MCF 10A (cell line): ENCODE data around the gene SLC25A53. TPM values are rescaled to one million over a fixed set of nuclear protein-coding genes. Genes with fewer than 3 reads are reported as not detected.
A peak's percentile ranks its signal among the peaks of the same experiment; 100 is the strongest.

Experiments
- BruUV-seq: library from RNA; stranded (reverse); fragments of 400-500 nt; replicated peaks from 2 replicates; lab custom pipeline; 2021; lab: Mats Ljungman, UMichigan
- CTCF ChIA-PET: fragments of 300-600 bp; sonication (Branson Sonifier 250); formaldehyde crosslinking; extraction: SDS; loops from one replicate; lab custom pipeline; 2021; ENCODE audit warnings: antibody characterized with exemption, inconsistent platforms; lab: Yijun Ruan, JAX
- POLR2A ChIA-PET: fragments of 300-600, 350-650 bp; sonication (Branson Sonifier 250); formaldehyde crosslinking; extraction: SDS; loops from one replicate; lab custom pipeline; 2020; ENCODE audit warnings: antibody characterized with exemption, inconsistent platforms; lab: Yijun Ruan, JAX
- DNase-seq: peaks from one replicate; pipeline ENCODE4 v3.0.0-alpha.2; 2018; ENCODE audit not compliant: unreplicated experiment
- H3K27ac Mint-ChIP-seq: one replicate; pipeline ENCODE4 v1.8.0; 2022; ENCODE audit warnings: mild to moderate bottlenecking, low read depth, mixed read lengths; ENCODE audit not compliant: unreplicated experiment
- H3K27me3 Mint-ChIP-seq: one replicate; pipeline ENCODE4 v1.8.0; 2022; ENCODE audit warnings: mixed read lengths; ENCODE audit not compliant: insufficient read depth, unreplicated experiment
- H3K36me3 Mint-ChIP-seq: one replicate; pipeline ENCODE4 v1.8.0; 2022; ENCODE audit warnings: mild to moderate bottlenecking, moderate library complexity, mixed read lengths; ENCODE audit not compliant: insufficient read depth, unreplicated experiment
- H3K4me1 Mint-ChIP-seq: one replicate; pipeline ENCODE4 v1.8.0; 2022; ENCODE audit warnings: mixed read lengths; ENCODE audit not compliant: insufficient read depth, unreplicated experiment
- H3K4me3 Mint-ChIP-seq: one replicate; pipeline ENCODE4 v1.8.0; 2022; ENCODE audit warnings: mild to moderate bottlenecking, moderate library complexity, mixed read lengths; ENCODE audit not compliant: unreplicated experiment
- H3K9me3 Mint-ChIP-seq: one replicate; pipeline ENCODE4 v1.8.0; 2022; ENCODE audit warnings: mixed read lengths; ENCODE audit not compliant: unreplicated experiment
- intact Hi-C: fragments of 100-400 bp; cut with micrococcal nuclease; formaldehyde crosslinking; loops from 2 replicates; pipeline ENCODE4 v1.14.1; 2022
- total RNA-seq: library from RNA; stranded (reverse); gene quantifications from 2 replicates; pipeline ENCODE4 v1.2.3, GENCODE V29; 2022
- TF ChIP-seq, protein P1 (sequence below): fragments of 200-600 bp; IDR thresholded peaks from one replicate; pipeline ENCODE4 v1.8.0; 2022; ENCODE audit warnings: antibody characterized with exemption, mild to moderate bottlenecking; ENCODE audit not compliant: unreplicated experiment

The SLC25A53 gene
- total RNA-seq, 1 experiment from 2014 or later: 3.2 TPM

DNA sequence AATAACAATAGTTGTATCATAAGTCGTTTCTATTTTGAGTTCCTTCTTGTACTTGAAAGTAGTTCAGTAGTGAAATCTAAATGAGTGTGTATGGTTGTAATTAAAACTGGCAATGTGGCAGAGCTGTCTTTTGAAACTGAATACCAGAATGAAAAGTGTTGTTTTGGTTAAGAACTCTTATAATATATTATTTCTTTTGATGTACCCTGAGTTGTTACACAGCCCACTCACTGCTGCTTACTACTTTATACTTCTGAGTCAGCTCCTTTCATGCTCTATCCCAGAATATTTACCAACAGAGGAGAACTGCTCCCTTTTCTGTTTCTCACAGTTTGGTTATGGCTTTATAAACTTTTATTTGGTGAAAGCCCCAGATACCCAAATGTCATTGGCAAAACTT, 38.2 kb upstream of the SLC25A53 start:
- H3K36me3 Mint-ChIP-seq: peaks cover 26% of the 10 kb centered on the region
- TF ChIP-seq, protein P1, sequence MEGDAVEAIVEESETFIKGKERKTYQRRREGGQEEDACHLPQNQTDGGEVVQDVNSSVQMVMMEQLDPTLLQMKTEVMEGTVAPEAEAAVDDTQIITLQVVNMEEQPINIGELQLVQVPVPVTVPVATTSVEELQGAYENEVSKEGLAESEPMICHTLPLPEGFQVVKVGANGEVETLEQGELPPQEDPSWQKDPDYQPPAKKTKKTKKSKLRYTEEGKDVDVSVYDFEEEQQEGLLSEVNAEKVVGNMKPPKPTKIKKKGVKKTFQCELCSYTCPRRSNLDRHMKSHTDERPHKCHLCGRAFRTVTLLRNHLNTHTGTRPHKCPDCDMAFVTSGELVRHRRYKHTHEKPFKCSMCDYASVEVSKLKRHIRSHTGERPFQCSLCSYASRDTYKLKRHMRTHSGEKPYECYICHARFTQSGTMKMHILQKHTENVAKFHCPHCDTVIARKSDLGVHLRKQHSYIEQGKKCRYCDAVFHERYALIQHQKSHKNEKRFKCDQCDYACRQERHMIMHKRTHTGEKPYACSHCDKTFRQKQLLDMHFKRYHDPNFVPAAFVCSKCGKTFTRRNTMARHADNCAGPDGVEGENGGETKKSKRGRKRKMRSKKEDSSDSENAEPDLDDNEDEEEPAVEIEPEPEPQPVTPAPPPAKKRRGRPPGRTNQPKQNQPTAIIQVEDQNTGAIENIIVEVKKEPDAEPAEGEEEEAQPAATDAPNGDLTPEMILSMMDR: no peak
- no peaks in the 10 kb centered on the region for H3K9me3 Mint-ChIP-seq
- intact Hi-C loops: loop anchor here (2.0 to 5.0 kb wide), 2 partner anchors 76 to 147 kb away; no protein-coding TSS in a partner anchor
- BruUV-seq: no TSS peak
- H3K4me3 Mint-ChIP-seq: no peak overlapping the region
- ChIA-PET CTCF (interaction anchor here (0.6 to 2.3 kb wide), 17 partner anchors 10 to 997 kb away, joined by 3 to 22 read pairs (median 4); no protein-coding TSS in a partner anchor), POLR2A (no interaction called here)
- peaks cover 16% of the 10 kb centered on the region for H3K27me3 Mint-ChIP-seq
- H3K27ac Mint-ChIP-seq: no peak overlapping the region
- DNase-seq: no peak
- H3K4me1 Mint-ChIP-seq: no peaks in the 10 kb centered on the region

DNA sequence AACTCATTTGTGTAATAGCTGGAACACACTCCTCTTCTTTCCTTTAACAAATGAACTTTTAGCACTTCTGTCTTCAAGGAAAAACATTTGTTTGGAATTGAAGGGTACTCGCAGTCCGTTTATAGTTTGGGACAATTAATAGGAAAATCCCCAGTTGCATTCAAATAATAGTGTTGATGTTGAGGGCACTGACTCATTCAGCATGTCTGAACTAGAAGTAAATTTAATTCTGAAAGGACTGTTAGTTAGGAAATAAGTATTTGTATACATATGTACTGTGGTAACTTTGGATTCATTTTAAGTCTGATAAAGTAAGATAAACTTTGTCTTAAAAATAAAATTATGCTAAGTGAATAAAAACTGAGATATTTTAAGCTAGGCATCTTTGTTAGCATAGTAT, 36.7 kb upstream of the SLC25A53 start:
- intact Hi-C loops: no loop called here
- POLR2A ChIA-PET: interaction anchor here (1.1 to 1.2 kb wide), 2 partner anchors 26 to 27 kb away, joined by 4 to 6 read pairs; partner anchors contain the start of gene FAM199X
- no TSS peak for BruUV-seq
- Mint-ChIP-seq H3K4me1 (no peaks in the 10 kb centered on the region), H3K36me3 (peaks cover 37% of the 10 kb centered on the region), H3K9me3 (no peaks in the 10 kb centered on the region), H3K4me3 (no peak overlapping the region), H3K27me3 (peaks cover 28% of the 10 kb centered on the region), H3K27ac (no peak overlapping the region)
- peak; percentile 4 for DNase-seq
- TF ChIP-seq, protein P1: no peak
- CTCF ChIA-PET: interaction anchor here (0.6 kb wide), 1 partner anchor 12 kb away, joined by 3 read pairs; no protein-coding TSS in a partner anchor

DNA sequence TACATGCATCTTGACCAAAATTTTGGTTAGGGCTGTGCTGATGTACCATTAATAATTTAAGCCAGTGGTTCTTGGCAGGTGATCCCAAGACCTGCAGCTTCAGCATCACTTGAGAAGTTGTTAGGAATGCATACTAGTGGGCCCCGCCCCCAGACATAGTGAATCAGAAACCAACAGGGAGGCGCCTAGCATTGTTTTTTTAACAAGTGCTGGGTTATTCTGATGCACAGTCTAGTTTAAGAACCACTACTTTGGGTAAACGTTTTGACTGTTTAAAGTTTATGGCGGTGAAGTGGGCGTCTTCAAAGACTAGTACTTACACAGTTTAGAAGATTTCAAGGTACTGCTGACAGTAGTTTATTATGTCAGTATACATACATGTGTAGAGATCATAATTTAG, 33.0 kb upstream of the SLC25A53 start:
- TF ChIP-seq, protein P1: no peak
- Mint-ChIP-seq H3K27ac (no peak overlapping the region), H3K4me3 (no peak overlapping the region), H3K27me3 (peaks cover 28% of the 10 kb centered on the region), H3K9me3 (no peaks in the 10 kb centered on the region), H3K4me1 (no peaks in the 10 kb centered on the region), H3K36me3 (peaks cover 37% of the 10 kb centered on the region)
- DNase-seq: no peak
- POLR2A ChIA-PET: no interaction called here
- CTCF ChIA-PET: no interaction called here
- intact Hi-C loops: no loop called here
- BruUV-seq: no TSS peak

DNA sequence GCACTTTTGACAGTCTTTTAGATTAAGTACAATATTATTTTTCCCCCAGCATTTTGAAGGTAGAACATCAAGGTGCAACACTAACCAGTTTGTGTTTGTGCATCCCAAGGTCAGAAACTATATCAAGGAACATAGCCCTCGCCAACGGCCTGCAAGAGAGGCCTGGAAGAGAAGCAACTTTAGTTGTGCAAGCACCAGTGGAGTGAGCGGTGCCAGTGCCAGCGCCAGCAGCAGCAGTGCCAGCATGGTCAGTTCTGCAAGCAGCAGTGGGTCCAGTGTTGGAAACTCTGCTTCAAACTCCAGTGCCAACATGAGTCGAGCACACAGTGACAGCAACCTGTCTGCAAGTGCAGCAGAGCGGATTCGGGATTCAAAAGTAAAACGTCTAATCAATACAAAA, 31.1 kb upstream of the SLC25A53 start:
- intact Hi-C loops: no loop called here
- Mint-ChIP-seq H3K27ac (no peak overlapping the region), H3K4me3 (no peak overlapping the region), H3K36me3 (peaks cover 42% of the 10 kb centered on the region), H3K9me3 (no peaks in the 10 kb centered on the region), H3K4me1 (no peaks in the 10 kb centered on the region), H3K27me3 (peaks cover 40% of the 10 kb centered on the region)
- POLR2A ChIA-PET: no interaction called here
- CTCF ChIA-PET: no interaction called here
- TF ChIP-seq, protein P1: no peak
- BruUV-seq: no TSS peak
- DNase-seq: no peak
